LHCN-M2 (cell line): ENCODE measurements around the gene BMPR1A. TPM values are rescaled to one million over a fixed set of nuclear protein-coding genes. Genes with fewer than 3 reads are reported as not detected.
"Not testable (repeated sequence)": the region's sequence is repeated elsewhere in the genome, so short reads cannot be mapped to it uniquely, and the experiment has no call there.

Source experiments
- DNase-seq: peaks from one replicate; pipeline ENCODE4 v3.0.0-alpha.2; 2012; ENCODE audit warnings: low read depth
- total RNA-seq: library from RNA; depleted of rRNA; stranded (reverse); fragments of >200 nt; gene quantifications from 2 replicates; pipeline ENCODE4 v1.2.3, GENCODE V29; 2014

Gene BMPR1A
- total RNA-seq, 1 experiment from 2014 or later, result 28.8 TPM

DNA sequence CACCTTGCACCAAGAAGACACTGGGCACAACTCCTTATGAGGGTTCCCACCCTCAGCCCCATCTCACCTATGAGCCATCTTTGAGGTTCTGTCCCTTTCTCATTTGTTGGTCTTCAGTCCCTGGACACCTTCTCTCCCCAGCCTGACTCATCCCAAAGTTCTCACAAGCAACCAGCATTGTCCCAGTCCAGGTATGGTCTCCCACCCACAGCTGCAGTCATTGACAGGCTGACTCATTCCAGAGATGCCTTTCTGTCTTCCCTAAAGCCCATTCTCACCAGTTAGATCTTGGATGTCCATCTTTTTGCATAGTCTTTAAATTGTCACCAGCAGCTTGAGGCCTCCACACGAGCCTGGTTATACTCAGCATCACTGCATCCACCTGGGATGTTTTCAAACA, 26.7 kb upstream of the BMPR1A start:
- no peak for DNase-seq

DNA sequence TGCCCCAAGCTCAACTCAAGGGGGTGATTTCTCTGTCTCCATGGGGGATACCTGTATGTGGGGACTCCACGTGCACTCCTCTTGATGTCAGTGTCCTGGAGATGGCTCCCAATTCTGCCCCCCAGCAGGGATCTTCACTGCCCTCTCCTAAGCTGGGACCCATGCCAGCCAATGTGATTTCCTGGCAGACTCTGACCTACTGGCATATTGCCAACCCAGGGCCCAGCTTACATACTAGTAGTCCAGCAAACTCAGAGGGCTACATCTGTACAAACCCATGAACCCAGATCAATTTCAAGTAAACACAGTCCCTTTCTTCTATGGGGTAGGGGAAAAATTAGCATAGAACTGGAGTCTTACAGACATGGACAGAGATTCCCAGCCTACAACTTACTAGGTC, 26.2 kb upstream of the BMPR1A start:
- DNase-seq, result peak; percentile 8

DNA sequence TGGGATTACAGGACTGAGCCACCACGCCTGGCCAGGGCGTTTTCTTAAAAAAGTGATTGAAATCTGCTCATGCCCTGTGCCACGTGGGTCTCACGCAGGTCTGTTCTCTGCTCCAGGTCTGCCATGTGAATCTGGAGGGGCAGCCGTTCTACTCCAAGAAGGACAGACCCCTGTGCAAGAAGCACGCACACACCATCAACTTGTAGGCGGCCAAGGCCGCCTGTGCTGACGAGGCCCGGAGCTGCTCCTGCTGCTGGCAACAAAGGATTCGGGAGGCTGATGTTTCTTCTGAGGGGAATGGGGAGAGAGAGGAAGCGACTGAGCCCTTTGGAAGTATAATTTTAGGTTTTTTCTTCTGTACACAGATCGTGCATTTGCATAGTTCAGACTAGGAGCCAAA, 23.6 kb upstream of the BMPR1A start:
- DNase-seq, result no peak

DNA sequence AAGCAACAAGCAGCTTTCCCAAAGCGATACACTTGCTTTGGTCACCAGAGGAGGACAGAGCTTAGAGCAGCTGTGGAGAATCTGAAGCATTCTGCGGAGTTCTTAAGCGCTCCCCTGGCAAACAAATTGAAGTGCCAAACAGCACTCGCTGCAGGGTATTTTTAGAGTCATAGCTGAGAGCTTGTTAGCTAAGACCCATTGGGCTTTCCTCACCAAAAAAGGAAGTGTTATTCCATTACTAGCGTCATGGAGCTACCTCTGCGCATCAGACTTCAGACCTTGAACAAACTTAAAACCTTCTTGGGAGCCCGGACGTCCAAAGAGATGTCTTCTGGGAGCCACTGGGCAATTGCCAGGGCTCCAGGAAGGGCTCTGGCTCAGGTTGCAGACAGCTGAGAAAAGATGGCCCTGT, 23.2 kb upstream of the BMPR1A start:
- peak; percentile 30 for DNase-seq

DNA sequence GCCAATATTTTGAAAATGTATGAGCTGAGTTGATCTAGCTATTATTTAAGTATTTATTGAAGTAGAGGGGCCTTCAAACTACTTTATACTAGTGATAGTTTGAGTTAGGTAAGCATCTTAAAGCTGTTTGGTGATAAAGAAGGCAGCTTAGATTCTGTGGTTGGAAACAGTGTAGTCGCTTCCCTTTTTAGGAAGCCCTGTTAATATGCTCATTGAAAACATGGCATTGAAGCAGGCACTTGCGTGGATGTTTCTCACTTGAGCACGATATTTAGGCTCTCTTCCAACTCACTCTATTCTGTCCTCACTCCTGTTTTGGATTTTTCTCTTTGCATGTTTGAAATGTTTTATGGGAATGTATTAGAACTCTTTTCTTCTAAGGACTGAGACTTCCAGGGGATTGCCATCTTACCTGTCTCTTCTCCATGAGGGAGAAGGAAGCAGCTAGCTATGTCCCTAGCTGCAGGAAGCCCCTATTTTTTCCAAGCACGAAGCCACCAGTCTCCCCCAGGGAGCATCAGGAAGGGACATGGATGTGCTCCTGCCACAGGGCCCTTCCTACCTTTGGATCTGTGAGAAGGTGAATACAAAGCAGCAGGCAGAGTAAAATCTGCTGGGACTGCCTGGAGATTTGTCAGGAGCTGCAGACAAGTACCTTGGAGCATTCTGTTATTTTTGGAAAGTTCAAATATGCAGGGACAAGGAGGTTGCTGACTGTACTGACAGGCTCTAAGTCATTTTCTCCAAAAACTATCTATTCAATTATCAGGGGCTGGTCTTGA, 22.0 kb upstream of the BMPR1A start:
- DNase-seq, result no peak

DNA sequence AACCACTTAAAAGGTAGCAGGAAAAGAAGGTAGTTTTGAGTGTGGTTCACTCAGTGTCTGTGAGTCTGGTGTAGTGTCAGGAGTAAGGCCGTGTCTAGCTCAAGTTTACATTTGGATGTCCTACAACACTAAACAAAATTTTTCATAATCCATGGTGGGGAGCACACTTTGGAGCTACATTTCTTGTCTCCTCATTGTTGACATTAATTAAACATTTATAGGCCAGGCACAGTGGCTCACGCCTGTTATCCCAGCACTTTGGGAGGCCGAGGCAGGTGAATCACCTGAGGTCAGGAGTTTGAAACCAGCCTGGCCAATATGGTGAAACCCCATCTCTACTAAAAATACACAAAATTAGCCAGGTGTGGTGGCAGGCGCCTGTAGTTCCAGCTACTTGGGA, 21.1 kb upstream of the BMPR1A start:
- not testable (repeated sequence) for DNase-seq

DNA sequence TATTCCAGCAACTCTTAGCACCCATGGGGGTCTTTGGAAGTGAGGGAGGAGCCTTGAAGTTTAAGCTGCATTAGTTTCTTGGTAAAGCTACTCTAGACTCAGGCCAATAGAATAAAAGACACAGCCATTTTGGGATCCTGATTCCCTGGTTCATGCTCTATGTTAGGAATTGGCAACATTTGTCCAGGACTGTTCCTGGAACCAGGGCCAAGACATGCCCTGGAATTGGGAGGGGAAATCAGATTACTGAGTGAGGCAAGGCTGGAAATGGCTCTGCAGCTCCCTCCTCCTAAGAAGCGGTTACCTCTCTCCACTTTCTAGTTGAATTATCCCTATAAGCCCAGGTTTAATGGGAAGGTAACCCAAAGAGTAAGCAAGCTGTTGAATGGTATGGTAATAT, 14.2 kb upstream of the BMPR1A start:
- DNase-seq, result no peak

DNA sequence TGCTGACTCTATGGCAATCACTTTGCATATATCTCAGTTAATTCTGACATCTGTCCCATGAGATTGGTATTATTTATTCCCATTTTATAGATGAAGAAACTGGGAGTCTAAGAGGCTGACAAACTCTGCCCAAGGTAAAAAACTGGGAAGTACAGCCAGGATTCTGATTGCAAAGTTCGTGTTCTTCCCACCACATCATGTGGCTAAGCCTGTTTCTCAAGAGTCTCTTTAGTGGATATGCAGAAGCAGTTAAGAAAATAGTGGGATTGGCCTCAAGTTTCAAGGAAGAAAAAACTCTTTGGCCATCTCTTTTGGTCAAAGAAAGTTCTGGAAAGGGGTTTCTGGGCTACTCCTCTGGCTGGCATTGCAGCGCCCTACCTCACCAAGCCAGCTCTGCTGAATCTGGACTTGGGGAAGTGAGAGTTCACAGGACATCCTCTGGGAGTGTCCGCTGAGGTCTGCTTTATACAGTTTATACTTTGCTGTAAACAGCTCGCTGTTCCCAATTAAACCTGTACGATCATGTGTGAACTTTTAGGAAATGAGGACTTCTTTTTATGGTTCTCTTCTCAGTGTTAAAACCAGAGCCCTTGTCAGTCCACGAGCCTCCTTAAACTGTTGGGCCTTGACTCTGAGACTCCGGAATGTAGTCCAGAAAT, 12.2 kb upstream of the BMPR1A start:
- no peak for DNase-seq

DNA sequence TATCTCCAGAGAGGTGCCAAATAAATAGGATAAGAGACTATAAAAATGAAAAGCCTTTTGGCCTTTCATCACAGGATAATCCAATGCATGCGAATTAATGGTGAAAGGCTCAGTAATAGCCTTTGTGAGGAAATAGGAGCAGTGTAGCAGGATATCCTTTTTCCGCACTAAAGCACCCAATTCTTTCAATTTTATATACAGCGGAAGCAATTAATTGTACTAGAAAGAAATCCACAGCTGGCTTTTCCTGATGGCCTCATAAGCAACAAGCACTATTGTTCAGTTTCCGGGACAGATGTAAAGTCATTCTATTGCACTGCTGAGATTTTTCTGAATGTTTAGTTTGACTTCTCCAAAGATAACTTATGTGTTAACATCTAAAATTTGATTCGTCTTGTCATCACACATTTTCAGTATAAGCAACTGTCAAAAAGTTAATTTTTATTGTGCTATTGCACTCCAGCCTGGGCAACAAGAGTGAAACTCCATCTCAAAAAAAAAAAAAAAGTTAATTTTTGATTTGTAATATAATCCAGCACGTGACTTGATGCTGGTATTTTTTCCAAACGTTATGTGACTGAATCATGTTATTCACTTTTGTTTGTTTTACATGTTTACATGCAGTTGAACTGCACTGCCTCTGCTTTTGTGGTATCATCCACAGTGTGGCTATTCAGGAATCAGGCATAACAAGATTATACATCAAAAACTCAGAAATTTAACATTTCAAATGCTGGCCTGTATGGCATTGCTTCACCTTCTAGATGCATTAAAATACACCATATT, 8.4 kb upstream of the BMPR1A start:
- DNase-seq, result peak; percentile 35

DNA sequence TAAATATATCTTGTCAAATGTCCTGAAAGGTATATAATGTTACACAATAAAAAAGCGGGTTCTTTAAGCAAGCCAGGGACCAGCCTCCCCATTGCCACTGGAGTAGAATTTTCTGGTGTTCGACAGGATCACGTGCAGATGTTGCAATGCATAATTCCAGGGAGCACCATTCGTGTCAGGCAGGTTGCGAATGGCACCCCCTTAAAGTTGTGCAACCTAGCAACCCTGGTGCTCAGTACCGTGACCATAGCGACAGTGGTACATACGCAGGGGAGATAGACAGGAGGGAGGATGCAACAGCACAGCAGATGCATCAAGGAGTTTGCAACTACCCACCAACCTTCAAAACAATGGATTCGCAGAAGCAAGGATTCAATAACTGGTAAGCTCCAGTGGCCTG, 6.6 kb upstream of the BMPR1A start:
- no peak for DNase-seq

DNA sequence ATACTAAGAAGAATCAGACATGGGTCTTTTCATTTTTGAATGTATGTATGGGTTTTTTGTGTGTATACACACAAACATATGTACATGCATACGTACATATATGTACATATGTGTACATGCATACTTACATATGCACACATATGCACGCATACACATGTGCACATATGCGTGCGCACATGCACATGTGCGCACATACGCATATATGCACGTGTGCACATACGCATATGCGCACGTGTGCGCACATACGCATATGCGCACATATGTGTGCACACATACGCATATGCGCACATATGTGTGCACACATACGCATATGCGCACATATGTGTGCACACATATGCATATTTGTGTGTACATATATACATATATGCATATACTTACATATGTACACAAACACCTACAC, 4.9 kb upstream of the BMPR1A start:
- DNase-seq, result no peak

DNA sequence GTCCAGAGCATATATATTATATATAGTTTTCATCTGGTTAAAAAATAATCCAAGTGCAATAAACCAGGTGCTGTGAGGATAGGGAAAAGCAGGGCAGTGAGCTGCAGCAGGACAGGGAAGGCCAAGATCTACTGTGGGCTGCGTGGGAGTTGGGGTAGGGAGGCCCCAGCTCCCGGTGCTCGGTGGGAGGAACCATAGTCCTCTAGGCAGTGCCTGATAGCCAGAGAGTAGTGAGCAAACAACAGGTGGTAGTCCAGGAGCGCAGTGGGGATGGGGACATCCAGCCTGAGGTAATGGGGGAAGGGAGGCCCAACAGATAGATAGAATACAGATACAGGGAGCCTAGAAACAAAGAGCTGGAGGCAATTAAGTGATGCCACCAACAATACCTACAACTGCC, 4.1 kb upstream of the BMPR1A start:
- no peak for DNase-seq

DNA sequence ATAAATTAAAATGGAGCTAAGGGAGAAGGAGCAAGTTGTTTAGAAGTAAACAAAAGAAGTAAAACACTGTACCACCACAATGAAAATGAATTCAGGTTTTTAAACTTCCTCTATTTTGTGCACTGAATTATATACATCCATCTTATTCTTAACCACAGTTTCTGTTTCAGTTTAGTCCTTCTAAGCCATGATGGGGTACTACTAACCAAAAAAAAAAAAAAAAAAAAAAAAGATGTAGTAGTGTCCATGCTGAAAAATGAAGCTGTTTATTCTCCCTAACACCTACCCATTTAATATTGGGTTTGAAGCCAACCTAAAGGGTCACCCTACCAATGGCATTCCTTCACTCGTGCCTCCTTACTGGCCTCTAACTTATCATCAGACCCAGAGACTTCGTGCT, 3.4 kb upstream of the BMPR1A start:
- DNase-seq, result no peak

DNA sequence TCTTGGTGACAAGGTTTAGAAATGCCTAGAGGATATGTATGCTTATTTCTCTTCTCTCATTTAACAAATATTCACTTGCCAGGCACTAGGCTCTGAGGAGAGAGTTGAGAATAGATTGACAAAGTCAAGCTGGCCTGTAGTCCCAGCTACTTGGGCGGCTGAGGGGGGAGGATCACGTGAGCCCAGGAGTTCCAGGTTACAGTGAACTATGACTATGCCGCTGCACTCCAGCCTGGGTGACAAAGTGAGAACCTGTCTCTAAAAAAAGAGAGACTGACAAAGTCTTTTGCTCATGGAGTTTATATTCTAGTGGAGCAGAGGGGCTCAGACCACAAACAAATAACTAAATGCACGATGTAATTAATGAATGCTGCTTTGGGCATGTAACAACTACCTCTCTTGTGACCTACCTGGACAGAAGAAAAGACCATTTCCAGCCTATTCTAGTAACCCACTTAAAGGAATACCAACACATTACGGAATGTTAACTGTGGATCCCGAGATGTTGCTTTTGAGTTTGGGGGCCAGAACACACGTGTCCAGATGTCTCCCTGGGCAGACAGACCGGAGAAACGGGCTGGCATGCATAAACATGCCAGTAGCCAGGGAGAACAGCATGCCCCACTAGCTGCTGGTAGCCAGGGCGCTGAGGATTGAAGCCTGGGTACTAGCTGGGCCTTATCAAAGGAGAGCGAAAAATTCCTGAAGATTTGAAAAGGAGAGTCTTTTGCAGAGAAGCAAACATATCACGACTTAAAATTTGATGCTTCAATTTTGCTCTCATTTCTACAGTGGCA, 2.6 kb upstream of the BMPR1A start:
- DNase-seq, result no peak

DNA sequence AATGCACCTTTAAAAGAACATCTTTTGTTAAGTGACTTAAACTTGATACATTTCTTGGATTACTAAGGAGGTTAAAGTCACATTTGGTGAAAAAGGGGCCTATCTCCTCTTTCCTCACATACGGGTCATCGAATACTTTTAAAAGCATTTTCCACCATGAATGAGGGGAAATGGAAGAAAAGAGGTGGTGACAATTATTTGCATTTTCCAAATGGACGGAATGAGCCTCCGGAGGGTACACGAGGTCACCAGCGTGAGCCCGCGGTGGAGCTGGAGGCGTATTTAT, 1.0 kb upstream of the BMPR1A start:
- no peak for DNase-seq

DNA sequence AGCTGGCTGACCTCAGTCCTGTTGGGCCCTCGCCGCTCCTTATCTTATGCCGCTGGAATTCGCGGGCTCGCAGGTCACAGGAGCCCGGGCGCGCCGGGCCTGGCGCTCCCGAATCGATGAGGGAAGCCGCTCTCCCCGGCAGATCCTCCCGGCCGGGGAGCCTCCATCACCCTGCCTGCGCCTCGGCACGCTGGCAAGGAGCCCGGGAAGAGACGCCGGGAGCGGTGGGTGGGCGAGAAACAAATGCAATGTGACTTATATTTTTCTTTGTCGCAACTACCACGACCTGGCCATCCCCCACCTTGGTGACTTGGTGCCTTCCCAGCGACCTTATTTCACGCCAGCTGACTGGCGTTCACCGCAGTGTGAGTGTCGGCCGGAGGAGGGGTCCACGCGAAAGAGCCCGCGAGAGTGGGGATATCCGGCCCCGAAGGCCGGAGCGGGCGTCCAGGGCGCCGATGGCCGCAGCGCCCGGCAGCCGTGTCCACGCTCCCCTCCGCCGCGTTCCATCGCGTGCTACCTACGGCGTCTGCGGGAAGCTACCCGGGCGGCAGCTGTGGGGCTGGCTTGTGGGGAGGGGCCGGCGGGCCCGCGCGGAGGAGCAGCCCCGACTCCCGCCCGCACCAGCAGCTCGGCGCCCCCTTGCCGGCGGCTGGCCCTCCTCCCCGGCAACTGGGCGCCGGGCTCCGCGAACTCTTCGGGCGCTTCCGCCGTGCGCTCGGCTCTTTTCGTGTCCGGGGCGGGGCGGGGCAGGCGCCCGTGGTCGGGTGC, 494 bp upstream of the BMPR1A start:
- DNase-seq, result peak; percentile 89

DNA sequence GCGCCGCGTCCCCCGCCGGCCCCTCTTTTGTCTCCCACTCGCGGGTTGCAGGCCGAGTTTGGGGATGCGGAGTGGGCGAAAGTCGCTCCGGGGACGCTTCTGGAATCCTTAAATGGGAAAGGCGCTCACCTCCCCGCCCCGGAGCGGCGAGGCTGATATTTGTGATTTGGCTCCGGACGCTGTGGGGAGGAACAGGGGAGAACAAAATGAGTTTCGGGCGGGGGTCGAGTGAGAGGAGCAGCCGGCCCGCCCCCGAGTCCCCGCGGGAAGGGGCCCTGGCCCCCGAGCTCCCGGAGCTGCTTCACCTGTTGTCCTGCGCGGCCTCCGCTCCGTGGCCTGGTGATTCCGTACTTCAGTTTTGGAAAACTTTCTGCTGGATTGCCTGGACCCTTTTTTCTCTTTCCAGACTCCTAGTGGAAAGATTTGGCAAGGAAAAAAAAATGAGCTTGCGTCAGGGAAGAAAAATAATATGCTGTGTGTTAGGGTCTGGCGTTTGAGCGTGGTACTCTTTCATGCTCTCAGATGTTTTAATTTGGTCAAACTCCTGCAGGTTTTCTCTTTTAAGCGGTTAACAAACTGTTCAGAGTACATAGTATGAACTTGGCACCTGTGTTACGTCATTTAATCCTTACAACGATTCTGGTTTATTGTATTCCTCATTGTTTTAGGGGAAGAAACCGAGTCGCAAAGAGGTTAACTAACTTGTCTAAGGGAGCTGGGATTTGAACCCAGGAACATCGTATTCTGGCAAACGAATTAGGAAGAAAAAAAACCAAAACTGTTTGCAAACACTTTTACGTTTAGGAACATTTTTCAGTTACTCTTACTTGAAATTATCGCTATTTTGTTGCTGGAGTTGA, 924 bp downstream of the BMPR1A start:
- DNase-seq, result peak; percentile 72

DNA sequence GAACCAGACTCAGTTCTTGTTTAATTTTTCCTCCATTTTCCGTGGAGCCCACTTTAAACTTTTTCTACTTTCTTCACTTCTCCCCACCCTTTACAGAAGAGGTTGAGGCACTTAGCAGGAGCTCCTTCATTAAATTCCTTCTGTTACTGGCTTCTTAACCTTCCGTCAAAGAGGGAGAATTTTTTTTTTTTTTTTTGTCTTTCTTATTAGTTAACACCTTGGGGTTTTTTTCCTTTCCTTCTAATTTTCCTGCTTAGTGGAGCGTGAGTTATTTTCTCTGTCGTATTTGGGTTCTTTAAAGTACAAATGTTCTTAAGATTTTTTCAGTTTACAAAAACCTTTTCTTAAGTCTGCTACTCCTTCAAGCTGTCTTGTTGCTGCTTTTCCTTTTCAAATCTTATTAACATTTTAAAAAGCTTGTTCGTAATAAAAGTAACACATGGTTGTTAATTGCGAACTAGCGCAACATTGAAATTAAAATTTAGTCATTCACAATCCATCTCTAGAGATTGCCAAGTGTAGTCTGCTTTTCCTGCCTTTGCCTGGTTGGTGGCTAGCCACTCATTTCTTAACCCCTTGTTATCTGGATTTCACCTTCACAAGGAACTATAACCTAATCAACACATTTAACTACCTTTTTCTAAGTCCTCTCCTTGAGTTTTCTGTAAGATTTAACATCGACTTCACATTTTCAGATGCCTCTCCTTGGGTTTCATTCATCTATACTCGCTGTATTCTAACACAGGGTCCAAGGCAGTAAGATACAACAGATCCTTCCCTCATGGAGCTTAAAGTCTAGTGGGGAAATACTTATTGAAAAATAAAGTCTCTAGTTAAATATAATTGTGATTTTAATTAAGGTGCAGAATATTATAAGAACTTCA, 2.0 kb downstream of the BMPR1A start:
- no peak for DNase-seq

DNA sequence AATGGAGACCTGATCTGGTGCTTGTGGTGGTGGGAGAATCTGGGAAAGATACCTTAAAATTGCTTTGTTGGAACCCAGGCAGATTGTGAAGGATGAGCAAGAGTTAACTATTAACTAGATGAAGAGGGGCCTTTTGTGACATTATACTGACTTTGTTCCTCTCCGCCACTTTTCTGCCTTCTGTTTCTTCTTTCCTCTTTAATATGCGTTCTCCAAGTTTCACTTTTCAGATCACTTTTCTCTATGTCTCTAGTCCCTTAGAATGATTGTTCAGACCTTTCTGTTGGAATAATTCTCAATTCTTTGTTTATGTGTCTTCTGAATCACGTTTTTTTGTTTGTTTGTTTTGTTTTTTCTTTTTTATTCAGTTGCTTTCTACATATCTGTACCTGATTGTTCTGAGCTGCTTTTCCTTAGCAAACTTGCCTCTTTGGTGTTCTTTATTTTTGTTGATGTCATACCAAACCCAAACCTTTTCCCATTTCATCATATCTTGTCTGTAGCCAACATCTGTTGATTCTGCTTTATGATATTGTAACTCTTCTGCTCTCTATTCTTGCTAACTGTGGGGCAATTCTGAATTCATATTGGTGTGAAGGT, 2.8 kb downstream of the BMPR1A start:
- DNase-seq, result peak; percentile 14
